ENCODE data around the gene PCDHA7. TPM values are rescaled to one million over a fixed set of nuclear protein-coding genes. Genes with fewer than 3 reads are reported as not detected.
"Not testable (repeated sequence)": the region's sequence is repeated elsewhere in the genome, so short reads cannot be mapped to it uniquely, and the experiment has no call there.

PCDHA7 gene
- total RNA-seq, 4 donors from 2014 or later = 0.20 TPM; not detected in 3

DNA sequence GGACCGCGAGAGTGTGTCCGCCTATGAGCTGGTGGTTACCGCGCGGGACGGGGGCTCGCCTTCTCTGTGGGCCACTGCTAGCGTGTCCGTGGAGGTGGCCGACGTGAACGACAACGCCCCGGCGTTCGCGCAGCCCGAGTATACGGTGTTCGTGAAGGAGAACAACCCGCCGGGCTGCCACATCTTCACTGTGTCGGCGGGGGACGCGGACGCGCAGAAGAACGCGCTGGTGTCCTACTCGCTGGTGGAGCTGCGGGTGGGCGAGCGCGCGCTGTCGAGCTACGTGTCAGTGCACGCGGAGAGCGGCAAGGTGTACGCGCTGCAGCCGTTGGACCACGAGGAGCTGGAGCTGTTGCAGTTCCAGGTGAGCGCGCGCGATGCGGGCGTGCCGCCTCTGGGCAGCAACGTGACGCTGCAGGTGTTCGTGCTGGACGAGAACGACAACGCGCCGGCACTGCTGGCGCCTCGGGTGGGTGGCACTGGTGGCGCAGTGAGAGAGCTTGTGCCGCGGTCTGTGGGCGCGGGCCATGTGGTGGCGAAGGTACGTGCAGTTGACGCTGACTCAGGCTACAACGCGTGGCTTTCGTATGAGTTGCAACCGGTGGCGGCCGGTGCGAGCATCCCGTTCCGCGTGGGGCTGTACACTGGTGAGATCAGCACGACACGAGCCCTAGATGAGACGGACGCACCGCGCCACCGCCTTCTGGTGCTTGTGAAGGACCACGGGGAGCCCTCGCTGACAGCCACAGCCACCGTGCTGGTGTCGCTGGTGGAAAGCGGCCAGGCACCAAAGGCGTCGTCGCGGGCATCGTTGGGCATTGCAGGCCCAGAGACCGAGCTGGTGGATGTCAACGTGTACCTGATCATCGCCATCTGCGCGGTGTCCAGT is 1.8 kb downstream of the PCDHA7 start:
- H3K4me3 ChIP-seq (ENCODE audit: low read depth, poor library complexity, severe bottlenecking) = no peak overlapping the region
- no peak for DNase-seq (ENCODE audit: low spot score in 2 of 2)
- intact Hi-C loops (cut with DNase I; ENCODE audit: low total_unique reads) = no loop called here
- TF ChIP-seq CTCF (IDR thresholded peaks at IDR 0.05) (no peak), POLR2A (IDR thresholded peaks at IDR 0.05) (no peak)
- 51 to 56% methylated on average over 71 to 100 of the region's 103 CpGs for WGBS, 2 donors

- H3K4me3 ChIP-seq (ENCODE audit: low read depth, poor library complexity, severe bottlenecking) = no peak within 1 kb of the TSS
- no peak for DNase-seq (ENCODE audit: low spot score in 2 of 2)
- TF ChIP-seq POLR2A (IDR thresholded peaks at IDR 0.05) (no peak), CTCF (IDR thresholded peaks at IDR 0.05) (no peak)
- WGBS, 2 donors = 25 to 29% methylated on average over 46 to 47 of the region's 47 CpGs
- intact Hi-C loops (cut with DNase I; ENCODE audit: low total_unique reads) = no loop called here
These were observed 7.2 kb downstream of the PCDHA7 start, which contains the start of gene PCDHA8 for GRCh38 chr5:140840978-140841962. Gene PCDHA8 (plus strand): TSS chr5:140841187. CDS start chr5:140841322, 135 bp downstream.

DNA sequence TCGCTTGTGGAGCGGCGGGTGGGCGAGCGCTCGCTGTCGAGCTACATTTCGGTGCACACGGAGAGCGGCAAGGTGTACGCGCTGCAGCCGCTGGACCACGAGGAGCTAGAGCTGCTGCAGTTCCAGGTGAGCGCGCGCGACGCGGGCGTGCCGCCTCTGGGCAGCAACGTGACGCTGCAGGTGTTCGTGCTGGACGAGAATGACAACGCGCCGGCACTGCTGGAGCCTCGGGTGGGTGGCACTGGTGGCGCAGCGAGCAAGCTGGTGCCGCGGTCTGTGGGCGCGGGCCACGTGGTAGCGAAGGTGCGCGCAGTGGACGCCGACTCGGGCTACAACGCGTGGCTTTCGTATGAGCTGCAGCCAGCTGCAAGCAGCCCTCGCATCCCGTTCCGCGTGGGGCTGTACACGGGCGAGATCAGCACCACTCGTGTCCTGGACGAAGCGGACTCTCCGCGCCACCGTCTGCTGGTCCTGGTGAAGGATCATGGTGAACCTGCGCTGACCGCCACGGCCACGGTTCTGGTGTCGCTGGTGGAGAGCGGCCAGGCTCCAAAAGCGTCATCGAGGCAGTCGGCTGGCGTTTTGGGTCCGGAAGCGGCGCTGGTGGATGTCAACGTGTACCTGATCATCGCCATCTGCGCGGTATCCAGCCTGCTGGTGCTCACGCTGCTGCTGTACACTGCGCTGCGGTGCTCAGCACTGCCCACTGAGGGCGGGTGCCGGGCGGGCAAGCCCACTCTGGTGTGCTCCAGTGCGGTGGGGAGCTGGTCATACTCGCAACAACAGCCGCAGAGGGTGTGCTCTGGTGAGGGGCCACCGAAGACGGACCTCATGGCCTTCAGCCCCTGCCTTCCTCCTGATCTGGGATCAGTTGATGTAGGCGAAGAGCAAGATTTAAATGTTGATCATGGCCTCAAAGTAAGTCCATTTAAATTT is 9.0 kb downstream of the PCDHA7 start:
- no peak for TF ChIP-seq CTCF (IDR thresholded peaks at IDR 0.05)
- no peak for TF ChIP-seq POLR2A (IDR thresholded peaks at IDR 0.05)
- no peak for DNase-seq (ENCODE audit: low spot score in 2 of 2)
- intact Hi-C loops (cut with DNase I; ENCODE audit: low total_unique reads) = no loop called here
- 42 to 61% methylated on average over 42 to 76 of the region's 87 CpGs for WGBS, 2 donors
- no peak overlapping the region for H3K4me3 ChIP-seq (ENCODE audit: low read depth, poor library complexity, severe bottlenecking)

- intact Hi-C loops (cut with DNase I; ENCODE audit: low total_unique reads); H3K4me3 ChIP-seq (ENCODE audit: low read depth, poor library complexity, severe bottlenecking); DNase-seq (ENCODE audit: low spot score in 2 of 2): not testable (repeated sequence)
- WGBS, 2 donors = 25% methylated on average over 28 to 37 of the region's 48 CpGs
These were observed 14.4 kb downstream of the PCDHA7 start, which contains the start of gene PCDHA9 for GRCh38 chr5:140848139-140849102. Gene PCDHA9 (plus strand): TSS chr5:140848382. CDS start chr5:140848496, 114 bp downstream.

GRCh38 chr5:140849831-140850634 is 16.0 kb downstream of the PCDHA7 start:
- H3K4me3 ChIP-seq (ENCODE audit: low read depth, poor library complexity, severe bottlenecking); DNase-seq (ENCODE audit: low spot score in 2 of 2): not testable (repeated sequence)
- WGBS, 2 donors = 43 to 55% methylated on average over 82 to 88 of the region's 101 CpGs
- intact Hi-C loops (cut with DNase I; ENCODE audit: low total_unique reads) = loop anchor here (2.0 kb wide), 1 partner anchor 51 kb away; no protein-coding TSS in a partner anchor

Data from lower leg skin (tissue), 4 donors.